ENCODE results near the gene MAP3K21. TPM values are rescaled to one million over a fixed set of nuclear protein-coding genes. Genes with fewer than 3 reads are reported as not detected.

The MAP3K21 gene
- 0.32 and 0.52 TPM in 2 replicates for total RNA-seq

GRCh38 chr1:233327651-233328141 is at the start of gene MAP3K21:
MAP3K21 (plus strand) TSS chr1:233327724; CDS start chr1:233328029, 305 bp downstream.

GRCh38 chr1:233295237-233295974 is 32.1 kb upstream of the MAP3K21 start, which contains the start of gene PCNX2:
PCNX2 (minus strand) TSS chr1:233295725; CDS start chr1:233295478, 247 bp downstream.

Other genes with a start within 250 kb of the MAP3K21 start
- 60.7 and 87.2 TPM in 2 replicates for gene PCNX2, start 32.0 kb upstream of the MAP3K21 start, total RNA-seq

Data from bronchial smooth muscle cell (primary cell).